HT1080 (cell line): ENCODE results near the gene TUBB1. TPM values are rescaled to one million over a fixed set of nuclear protein-coding genes. Genes with fewer than 3 reads are reported as not detected.
A peak's percentile ranks its signal among the peaks of the same experiment; 100 is the strongest.
"Not testable (repeated sequence)": the region's sequence is repeated elsewhere in the genome, so short reads cannot be mapped to it uniquely, and the experiment has no call there.

Source experiments
- DNase-seq: peaks from one replicate; pipeline ENCODE4 v3.0.0-alpha.2; 2015; ENCODE audit warnings: low read depth
- total RNA-seq: library from RNA; depleted of rRNA; stranded (reverse); fragments of >200 nt; shearing (Covaris generic); gene quantifications from 2 replicates; pipeline ENCODE4 v1.2.3, GENCODE V29; 2014

Gene TUBB1
- total RNA-seq, 1 experiment from 2014 or later: not detected

- no peak for DNase-seq
Measured at GRCh38 chr20:59018817-59019216, 412 bp upstream of the TUBB1 start.

- DNase-seq: peak; percentile 48
Measured at GRCh38 chr20:59020938-59021551, 1.8 kb downstream of the TUBB1 start.

GRCh38 chr20:59022754-59023153, 3.5 kb downstream of the TUBB1 start:
- no peak for DNase-seq

DNA sequence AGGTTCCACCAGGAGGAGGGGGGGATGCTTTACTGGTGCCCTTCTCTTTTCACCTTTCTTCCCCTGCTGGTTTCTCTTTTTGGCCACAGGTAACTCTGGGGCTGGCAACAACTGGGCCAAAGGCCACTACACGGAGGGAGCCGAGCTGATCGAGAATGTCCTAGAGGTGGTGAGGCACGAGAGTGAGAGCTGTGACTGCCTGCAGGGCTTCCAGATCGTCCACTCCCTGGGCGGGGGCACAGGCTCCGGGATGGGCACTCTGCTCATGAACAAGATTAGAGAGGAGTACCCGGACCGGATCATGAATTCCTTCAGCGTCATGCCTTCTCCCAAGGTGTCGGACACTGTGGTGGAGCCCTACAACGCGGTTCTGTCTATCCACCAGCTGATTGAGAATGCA, 4.4 kb downstream of the TUBB1 start:
- DNase-seq: no peak

DNA sequence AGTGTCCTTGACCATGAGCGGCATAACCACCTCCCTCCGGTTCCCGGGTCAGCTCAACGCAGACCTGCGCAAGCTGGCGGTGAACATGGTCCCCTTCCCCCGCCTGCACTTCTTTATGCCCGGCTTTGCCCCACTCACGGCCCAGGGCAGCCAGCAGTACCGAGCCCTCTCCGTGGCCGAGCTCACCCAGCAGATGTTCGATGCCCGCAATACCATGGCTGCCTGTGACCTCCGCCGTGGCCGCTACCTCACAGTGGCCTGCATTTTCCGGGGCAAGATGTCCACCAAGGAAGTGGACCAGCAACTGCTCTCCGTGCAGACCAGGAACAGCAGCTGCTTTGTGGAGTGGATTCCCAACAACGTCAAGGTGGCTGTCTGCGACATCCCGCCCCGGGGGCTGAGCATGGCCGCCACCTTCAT, 4.9 kb downstream of the TUBB1 start:
- no peak for DNase-seq

DNA sequence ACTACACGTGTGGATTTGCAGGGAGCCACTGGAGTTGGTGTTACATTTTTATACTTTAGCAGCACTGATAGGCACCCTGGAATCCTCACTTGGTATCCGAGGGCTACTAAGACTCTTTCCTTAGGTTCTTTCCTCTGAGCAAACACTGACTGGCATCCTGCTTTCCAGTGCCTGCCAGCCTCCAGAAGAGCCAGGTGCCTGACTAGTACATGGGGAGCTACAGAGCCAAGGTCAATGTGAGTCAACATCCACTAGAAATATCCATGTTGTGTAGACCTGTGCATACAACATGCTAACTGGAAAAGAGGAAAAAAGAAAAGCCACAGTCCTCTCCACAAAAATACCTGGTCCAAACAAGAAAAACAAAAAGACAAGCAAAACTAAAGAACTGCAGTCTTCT, 5.9 kb downstream of the TUBB1 start:
- no peak for DNase-seq

GRCh38 chr20:59025511-59025910, 6.3 kb downstream of the TUBB1 start:
- no peak for DNase-seq

GRCh38 chr20:59026904-59027740, 7.9 kb downstream of the TUBB1 start:
- no peak for DNase-seq

DNA sequence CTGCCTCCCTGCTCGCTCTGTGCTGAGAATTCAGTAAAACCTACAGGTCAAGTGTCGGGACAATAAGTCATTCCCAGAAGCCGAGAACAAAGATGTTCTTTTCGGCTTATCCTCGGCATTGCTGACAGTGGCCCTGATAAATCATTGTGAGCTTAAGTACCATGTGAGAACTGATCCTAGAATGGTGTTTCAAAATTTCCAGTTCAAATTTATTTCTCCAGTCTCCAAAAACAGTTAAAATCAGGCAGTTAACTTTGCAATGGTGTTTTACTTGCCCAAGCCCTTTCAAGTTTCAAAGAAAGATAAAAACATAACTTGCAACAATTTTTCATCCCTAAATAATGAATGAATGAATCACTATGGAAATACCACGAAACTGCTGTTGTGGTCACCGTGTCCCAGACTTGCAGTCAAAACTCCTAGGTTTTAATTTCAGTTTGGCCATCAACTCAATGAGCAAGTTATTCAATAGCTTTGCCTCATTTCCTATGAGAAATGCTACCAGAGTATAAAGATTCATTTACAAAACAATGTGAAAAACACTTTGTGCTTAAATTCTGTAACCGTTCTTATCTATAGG, 8.6 kb downstream of the TUBB1 start:
- peak; percentile 49 for DNase-seq

DNA sequence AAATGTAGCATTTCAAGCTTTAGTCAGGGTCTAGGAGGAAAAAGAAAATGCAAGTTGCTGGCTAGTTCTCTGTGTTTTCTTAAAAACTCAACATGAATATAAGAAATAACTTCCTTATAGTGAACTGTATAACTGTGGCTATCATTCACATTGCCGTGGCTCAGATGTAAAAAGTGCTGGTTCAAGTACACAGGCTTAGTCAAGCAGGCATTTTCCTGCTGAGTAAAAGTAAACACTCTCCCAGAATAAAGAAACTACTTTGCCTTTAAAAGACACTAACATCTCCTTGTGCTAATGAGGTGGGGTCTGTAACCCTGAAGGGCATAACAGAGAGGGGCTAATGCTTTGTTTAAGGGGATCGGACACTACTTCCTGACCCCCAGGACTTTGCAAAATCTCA, 9.6 kb downstream of the TUBB1 start:
- DNase-seq: no peak

- DNase-seq: no peak
Measured at GRCh38 chr20:59030911-59031563, 11.8 kb downstream of the TUBB1 start.

GRCh38 chr20:59031564-59032022, 12.4 kb downstream of the TUBB1 start:
- no peak for DNase-seq

GRCh38 chr20:59032023-59032712, 12.9 kb downstream of the TUBB1 start, which contains the start of gene ATP5F1E:
TSS of gene ATP5F1E (minus strand) at chr20:59032335. CDS start at chr20:59032251, 84 bp downstream.
- DNase-seq: peak; percentile 96

- DNase-seq: no peak
Measured at GRCh38 chr20:59032713-59033059, 13.5 kb downstream of the TUBB1 start.

- no peak for DNase-seq
Measured at GRCh38 chr20:59033093-59033492, 13.9 kb downstream of the TUBB1 start.

GRCh38 chr20:59033616-59034165, 14.5 kb downstream of the TUBB1 start:
- DNase-seq: no peak

DNA sequence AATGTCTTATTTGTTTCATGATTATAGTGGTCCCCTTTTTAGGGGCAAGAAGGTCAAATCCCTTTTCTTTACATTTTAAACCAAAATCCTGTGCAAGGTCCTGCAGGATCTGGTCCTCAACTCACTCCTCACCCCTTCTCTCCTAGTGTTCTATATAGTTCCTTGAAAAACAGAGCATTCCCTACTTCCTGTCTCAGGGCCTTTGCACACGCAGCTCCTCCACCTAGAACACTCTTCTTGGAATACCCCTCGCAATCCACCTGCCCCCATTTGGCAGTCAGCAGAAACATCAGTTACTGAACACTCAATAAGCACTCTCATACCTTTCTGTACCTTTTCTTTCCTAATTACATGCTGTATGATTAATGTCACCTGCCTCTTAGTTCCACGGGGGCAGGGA, 16.2 kb downstream of the TUBB1 start:
- DNase-seq: no peak

- DNase-seq: no peak
Measured at GRCh38 chr20:59037386-59037785, 18.2 kb downstream of the TUBB1 start.

GRCh38 chr20:59039233-59039632, 20.0 kb downstream of the TUBB1 start:
- DNase-seq: no peak

GRCh38 chr20:59040667-59041066, 21.4 kb downstream of the TUBB1 start:
- no peak for DNase-seq

GRCh38 chr20:59041487-59041886, 22.3 kb downstream of the TUBB1 start:
- DNase-seq: not testable (repeated sequence)
